GM19099 (cell line): Measurements from ENCODE around the gene CCDC137.

Experiments used
- POLR2A ChIP-seq: IDR thresholded peaks from 3 replicates; pipeline ENCODE4 v1.6.1; 2011; ENCODE audit warnings: low read depth; ENCODE audit not compliant: insufficient read length; ENCODE audit errors: extremely low read depth

CCDC137 gene, protein sequence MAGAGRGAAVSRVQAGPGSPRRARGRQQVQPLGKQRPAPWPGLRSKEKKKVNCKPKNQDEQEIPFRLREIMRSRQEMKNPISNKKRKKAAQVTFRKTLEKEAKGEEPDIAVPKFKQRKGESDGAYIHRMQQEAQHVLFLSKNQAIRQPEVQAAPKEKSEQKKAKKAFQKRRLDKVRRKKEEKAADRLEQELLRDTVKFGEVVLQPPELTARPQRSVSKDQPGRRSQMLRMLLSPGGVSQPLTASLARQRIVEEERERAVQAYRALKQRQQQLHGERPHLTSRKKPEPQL

DNA sequence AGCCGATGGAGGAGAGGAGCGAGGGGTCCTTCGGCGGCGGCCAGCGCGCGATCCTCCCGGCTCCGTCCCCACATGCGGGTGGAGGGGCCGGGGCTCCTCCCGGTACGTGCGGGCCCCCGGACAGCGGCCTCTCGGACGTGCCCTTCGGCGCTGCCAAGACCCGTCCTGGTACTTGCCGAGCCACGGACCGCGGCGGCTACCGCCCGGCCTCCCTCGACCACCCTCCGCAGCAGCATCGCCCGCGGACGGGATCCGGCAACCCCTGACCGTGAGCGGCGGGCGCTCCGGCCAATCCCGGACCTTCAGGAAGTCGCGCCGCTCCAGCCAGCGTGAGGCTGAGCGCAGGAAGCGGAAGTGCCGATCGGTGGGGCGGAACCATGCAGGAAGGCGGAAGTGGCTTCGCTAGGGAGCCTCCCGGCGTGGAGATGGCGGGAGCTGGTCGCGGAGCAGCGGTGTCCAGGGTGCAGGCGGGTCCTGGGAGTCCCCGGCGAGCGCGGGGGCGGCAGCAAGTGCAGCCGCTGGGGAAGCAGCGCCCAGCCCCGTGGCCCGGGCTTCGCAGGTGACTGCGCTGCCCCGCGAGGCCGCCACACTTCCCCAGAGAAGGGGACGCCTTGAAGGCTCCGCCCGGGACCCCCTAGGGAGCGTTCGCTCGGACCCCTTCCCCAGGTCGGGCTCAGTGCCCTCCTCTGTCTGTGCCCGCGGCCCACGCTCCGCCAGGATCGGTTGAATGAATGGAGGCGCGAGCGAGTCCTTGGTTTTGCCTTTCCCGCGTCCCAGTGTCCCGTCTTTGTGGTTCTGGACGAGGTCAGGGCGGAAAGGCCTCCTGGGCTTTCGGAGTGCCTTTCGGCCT lies at the start of gene CCDC137, which contains the start of gene OXLD1:
Gene CCDC137 (plus strand): TSS at position 396 of the 850 bp plus-strand sequence. CDS start 30 bp downstream, at position 426.
Gene OXLD1 (minus strand): TSS at position 264 of the 850 bp plus-strand sequence. CDS start 28 bp downstream, at position 236.
- TF ChIP-seq POLR2A = peak; percentile 98

DNA sequence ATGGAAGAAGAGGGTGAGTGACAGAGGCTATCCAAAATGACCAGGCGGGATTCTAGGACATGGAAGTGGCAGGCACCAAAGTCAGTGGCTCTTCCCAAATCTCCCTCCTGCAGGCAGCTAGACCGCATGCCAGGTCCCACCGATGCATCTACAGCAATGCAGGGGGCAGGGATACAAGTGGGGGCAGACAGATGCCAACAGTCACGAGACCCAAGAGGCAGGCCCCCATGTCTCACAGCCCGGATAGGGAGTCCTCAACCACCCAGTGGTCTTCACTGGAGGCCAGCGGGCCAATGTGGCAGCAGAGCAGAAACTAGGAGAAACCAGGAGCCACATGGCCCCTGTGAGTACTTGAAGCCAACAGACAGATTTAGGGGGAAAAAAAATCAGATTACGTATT lies 49.7 kb upstream of the CCDC137 start:
- TF ChIP-seq POLR2A = no peak

DNA sequence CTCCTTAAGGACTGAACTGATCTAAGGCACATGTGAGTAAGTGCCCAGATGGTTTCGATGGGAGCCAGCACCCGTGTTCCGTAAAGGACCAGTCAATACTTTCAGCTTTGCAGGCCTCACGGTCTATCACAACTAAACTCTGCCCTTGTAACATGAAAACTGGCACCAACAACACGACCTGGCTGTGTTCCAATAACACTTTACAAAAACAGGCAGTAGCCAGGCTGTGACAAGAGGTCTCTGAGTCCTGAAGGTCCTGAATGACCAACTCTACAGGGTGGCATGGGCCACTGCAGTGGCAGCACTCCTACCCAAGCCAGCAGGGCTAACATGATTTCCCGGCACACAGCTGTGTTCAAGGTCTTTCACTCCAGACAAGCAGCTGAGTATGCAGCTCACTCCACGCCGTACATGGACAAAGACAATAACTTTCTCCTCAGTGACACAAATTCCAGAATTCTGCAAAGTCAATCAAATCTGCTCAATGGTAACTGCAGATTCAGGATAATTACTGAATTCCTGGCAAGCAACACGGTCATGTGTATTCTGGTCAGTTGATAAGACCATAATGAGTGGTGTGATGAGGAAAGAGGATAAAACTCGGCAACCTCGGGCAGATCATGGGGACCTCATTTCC lies 44.9 kb upstream of the CCDC137 start:
- TF ChIP-seq POLR2A = no peak

DNA sequence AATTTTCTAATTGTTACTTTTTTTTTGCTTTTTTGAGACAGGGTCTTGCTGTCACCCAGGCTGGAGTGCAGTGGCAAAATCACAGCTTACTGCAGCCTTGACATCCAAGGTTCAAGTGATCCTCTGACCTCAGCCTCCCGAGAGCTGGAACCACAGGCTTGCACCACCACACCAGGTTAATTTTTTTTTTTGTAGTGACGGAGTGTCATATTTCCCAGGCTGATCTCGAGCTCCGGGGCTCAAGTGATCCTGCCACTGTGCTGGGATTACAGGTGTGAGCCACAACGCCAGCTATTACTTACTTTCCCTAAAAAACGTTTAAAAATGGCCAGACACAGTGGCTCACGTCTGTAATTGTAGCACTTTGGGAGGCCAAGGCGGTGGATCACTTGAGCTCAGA lies 36.3 kb upstream of the CCDC137 start:
- TF ChIP-seq POLR2A = no peak

DNA sequence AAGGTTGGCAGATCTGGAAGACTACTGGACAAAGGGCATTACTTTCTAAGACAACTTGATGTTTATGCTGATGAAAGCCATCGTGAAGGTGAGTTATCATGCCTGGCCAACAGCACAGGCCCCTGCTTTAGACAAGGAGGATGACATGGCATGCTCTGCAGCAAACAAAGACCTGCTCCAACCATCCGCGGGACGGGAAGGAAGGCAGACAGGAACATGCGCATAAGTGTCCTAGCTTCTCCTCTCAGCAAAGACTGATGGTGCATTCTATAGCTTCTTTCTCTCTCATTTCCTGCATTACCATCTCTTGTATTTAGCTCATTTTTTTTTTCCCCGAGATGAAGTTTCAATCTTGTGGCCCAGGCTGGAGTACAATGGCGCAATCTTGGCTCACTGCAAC lies 35.1 kb upstream of the CCDC137 start:
- TF ChIP-seq POLR2A = no peak

DNA sequence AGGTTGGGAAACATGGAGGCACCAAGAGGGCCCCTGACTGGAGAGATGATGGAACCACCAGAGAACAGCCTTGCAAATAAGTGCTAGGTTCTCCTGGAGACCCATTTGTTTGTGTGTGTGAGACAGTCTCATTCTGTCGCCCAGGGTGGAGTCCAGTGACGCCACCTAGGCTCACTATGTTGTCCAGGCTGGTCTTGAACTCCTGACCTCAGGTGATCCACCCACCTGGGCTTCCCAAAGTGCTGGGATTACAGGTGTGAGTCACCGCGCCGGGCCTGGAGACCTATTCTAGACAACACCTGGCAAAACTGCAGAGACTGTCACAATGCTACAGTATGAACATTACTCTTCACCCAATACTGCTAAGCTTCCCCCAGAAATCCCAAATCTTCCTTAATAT lies 31.1 kb upstream of the CCDC137 start:
- no peak for TF ChIP-seq POLR2A

DNA sequence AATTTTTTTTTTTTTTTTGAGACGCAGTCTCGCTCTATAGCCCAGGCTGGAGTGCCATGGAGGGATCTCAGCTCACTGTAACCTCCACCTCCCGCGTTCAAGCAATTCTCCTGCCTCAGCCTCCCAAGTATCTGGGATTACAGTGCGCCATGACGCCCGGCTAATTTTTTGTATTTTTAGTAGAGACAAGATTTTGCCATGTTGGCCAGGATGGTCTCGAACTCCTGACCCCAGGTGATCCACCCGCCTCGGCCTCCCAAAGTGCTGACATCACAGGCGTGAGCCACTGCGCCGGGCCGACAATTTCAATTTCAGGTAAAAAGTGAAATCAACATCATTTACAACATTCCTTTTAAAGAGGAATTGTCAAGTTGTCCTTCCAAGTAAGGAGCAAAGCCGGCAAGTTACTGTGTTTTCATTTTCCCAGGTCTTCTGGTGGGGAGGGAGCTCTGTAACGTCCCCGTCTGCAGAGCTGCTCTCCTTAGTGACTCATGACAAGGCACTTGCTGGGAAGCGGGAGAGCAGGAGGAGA lies 30.5 kb upstream of the CCDC137 start:
- no peak for TF ChIP-seq POLR2A

DNA sequence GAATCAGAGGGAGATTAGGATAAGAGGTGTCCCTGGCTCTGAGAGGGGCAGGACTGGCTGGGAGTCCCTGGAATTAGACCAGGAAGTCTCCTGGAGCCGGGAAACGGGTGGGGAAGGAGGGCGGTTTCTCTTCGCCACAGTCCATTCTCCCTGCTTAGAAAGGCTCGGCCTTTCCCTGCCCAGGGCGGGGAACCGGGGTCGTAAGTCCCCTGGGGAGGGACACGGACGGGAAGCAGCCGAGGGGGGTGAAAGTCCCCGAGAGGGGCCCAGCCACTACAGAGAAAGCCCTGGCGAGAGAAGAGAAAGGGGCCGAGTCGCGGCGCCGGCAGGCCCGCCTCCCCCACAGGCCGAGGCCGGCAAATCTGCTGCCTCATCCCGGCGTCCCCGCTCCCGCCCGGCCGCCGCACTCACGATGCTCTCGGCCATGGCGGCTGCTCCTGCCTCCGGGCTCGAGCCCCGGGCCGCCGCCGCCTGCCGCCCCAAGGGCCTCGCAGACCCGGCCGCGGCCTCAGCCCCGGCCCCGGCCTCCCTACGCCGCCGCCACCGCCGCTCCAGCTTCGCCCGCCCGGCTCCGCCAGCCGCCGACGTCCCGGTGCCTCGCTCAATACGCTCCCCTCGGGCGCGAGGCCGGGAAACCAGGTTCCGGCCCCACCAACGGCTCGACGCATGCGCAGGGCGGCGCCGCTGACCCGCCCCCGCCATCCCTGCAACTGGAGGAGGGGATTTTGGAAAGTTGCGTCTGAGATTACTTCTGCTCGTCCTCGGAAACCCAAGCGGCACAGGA lies 29.8 kb upstream of the CCDC137 start, which contains the start of the genes NPLOC4 and TSPAN10:
Gene NPLOC4 (minus strand): TSS at position 608 of the 784 bp plus-strand sequence. CDS start 182 bp downstream, at position 426.
Gene TSPAN10 (plus strand): TSS at position 692 of the 784 bp plus-strand sequence. CDS start 5,217 bp downstream, outside the sequence.
- peak; percentile 92 for TF ChIP-seq POLR2A

DNA sequence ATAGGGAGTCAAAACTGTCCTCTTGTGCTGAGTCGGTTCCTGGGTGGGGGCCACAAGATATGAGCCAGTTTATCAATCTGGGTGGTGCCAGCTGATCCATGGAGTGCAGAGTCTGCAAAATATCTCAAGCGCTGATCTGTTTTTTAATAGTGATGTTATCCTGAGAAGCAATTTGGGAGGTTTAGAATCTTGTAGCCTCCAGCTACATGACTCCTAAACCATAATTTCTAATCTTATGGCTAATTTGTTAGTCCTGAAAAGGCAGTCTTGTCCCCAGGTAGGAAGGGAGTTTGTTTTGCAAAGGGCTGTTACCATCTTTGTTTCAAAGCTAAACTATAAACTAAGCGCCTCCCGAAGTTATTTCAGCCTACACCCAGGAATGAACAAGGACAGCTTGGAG lies 27.9 kb upstream of the CCDC137 start:
- no peak for TF ChIP-seq POLR2A

DNA sequence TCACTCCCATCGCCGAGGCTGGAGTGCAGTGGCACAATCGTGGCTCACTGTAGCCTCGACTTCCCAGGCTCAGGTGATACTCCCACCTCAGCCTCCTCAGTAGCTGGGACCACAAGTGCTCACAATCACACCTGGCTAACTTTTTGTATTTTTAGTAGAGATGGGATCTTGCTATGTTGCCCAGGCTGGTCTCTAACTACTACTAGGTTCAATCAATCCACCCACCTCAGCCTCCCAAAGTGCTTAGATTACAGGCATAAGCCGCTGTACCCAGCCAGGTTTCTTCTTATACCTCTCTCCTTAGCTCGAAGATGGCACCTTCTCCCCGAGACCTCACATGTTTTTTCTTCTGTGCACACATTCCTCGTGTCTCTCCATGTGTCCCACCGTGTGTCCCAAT lies 26.5 kb upstream of the CCDC137 start:
- no peak for TF ChIP-seq POLR2A

DNA sequence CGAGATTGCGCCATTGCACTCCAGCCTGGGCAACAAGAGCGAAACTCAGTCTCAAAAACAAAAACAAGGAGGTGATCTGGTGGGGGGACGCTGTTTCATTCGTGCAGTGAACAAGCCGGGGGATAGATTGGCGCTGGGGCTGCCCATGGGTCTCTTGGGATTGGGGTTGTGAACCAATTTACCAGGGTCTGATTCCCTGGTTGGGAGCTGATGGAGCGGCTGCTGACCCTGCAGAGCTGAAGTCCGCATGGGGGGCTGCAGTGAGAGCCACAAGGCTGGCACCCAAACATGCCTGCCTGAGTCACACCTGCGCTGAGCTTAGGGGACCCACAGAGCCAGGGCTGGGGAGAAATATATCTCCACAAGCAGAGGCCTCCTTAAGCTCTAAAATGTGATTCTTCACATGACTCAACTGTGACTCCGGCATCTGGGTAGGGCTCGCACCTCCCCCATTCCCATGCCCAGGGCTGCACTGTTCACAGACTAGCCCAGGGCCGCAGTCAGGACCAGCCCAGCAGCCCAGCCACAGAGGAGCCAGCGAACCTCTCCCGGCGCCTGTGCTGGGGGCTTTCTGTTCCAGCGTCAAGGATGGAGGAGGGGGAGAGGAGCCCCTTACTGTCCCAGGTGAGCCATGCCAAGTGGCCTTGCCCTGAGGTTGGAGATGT lies 24.6 kb upstream of the CCDC137 start:
- TF ChIP-seq POLR2A = no peak

DNA sequence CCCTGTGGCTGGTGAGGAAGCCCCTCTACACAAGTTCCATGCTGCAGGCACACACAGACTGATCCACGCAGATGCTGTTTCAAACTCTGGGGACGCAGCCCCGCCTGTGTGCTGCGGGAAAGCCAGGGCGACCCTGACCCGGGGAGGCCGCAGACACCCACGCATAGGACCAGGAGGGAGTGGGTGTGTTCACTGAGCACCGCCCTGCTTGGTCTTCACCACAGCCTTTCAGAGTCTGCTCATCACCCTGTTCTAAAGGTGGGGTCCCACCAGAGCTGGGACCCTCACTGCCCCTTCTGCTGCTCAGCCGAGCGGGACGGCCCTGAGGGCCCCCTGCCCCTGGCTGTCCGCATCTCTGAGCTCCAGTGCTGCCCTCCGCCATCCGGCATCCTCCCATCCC lies 22.0 kb upstream of the CCDC137 start:
- TF ChIP-seq POLR2A = no peak
